ENCODE measurements around the gene SUSD4.

GRCh38 chr1:223230161-223230881 lies 133.7 kb downstream of the SUSD4 start:
- no peak for TF ChIP-seq CTCF (conservative IDR thresholded peaks at IDR 0.05; ENCODE audit: low read depth, low read length)
- no peak for TF ChIP-seq MXI1 (IDR thresholded peaks at IDR 0.05; ENCODE audit: borderline replicate concordance, low read depth, low read length)
- no peak for TF ChIP-seq POLR2A (IDR thresholded peaks at IDR 0.05; ENCODE audit: low read depth, low read length)
- TF ChIP-seq CEBPB (IDR thresholded peaks at IDR 0.05; ENCODE audit: low read depth, low read length) = no peak
- no peak for TF ChIP-seq SMC3 (IDR thresholded peaks at IDR 0.05; ENCODE audit: low read depth, low read length)
- TF ChIP-seq BHLHE40 (IDR thresholded peaks at IDR 0.05; ENCODE audit: low read depth, low read length) = 0 out of 2 replicates have a peak, but pooled peaks have one; percentile 14
- TF ChIP-seq, protein P1, sequence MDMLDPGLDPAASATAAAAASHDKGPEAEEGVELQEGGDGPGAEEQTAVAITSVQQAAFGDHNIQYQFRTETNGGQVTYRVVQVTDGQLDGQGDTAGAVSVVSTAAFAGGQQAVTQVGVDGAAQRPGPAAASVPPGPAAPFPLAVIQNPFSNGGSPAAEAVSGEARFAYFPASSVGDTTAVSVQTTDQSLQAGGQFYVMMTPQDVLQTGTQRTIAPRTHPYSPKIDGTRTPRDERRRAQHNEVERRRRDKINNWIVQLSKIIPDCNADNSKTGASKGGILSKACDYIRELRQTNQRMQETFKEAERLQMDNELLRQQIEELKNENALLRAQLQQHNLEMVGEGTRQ (IDR thresholded peaks at IDR 0.05; ENCODE audit: low read depth, low read length) = no peak
- TF ChIP-seq RCOR1 (IDR thresholded peaks at IDR 0.05; ENCODE audit: insufficient replicate concordance, low read length) = no peak
